Karpas-422 (cell line): Measurements from ENCODE around the gene ATP5MG. TPM values are rescaled to one million over a fixed set of nuclear protein-coding genes. Genes with fewer than 3 reads are reported as not detected.

Experiments used
- DNase-seq: peaks from one replicate; pipeline ENCODE4 v3.0.0-alpha.2; 2015
- H2AFZ ChIP-seq: fragments of 200-600 bp; sonication (generic); 2 replicates; pipeline ENCODE4 v1.6.1; 2014; ENCODE audit warnings: antibody characterized with exemption, low read length, mixed read lengths
- H3K27ac ChIP-seq: fragments of 200-600 bp; sonication (generic); 2 replicates; pipeline ENCODE4 v1.5.1; 2014; ENCODE audit warnings: mild to moderate bottlenecking, low read length, moderate library complexity
- H3K27me3 ChIP-seq: fragments of 200-600 bp; sonication (generic); 2 replicates; pipeline ENCODE4 v1.6.1; 2014; ENCODE audit warnings: low read length, mixed read lengths
- H3K36me3 ChIP-seq: fragments of 200-600 bp; sonication (generic); 2 replicates; pipeline ENCODE4 v1.6.1; 2014; ENCODE audit warnings: low read length, mixed read lengths; ENCODE audit not compliant: insufficient read depth
- H3K4me1 ChIP-seq: fragments of 200-600 bp; sonication (generic); 2 replicates; pipeline ENCODE4 v1.6.1; 2014; ENCODE audit warnings: mild to moderate bottlenecking, low read length, mixed read lengths
- H3K4me2 ChIP-seq: fragments of 200-600 bp; sonication (generic); 2 replicates; pipeline ENCODE4 v1.6.1; 2014; ENCODE audit warnings: low read length, low read depth, mild to moderate bottlenecking; ENCODE audit not compliant: poor library complexity, severe bottlenecking
- H3K4me3 ChIP-seq: fragments of 200-600 bp; sonication (generic); 2 replicates; pipeline ENCODE4 v1.5.1; 2014; ENCODE audit warnings: mild to moderate bottlenecking, antibody characterized with exemption, low read length, mixed read lengths
- H3K79me2 ChIP-seq: fragments of 200-600 bp; sonication (generic); 2 replicates; pipeline ENCODE4 v1.6.1; 2014; ENCODE audit warnings: mild to moderate bottlenecking, low read length, mixed read lengths
- H3K9ac ChIP-seq: fragments of 200-600 bp; sonication (generic); 2 replicates; pipeline ENCODE4 v1.6.0; 2014; ENCODE audit warnings: low read length
- H3K9me2 ChIP-seq: fragments of 200-600 bp; sonication (generic), shearing (Covaris generic); replicated peaks from 2 replicates; pipeline ENCODE4 v1.6.0; 2014; ENCODE audit warnings: mild to moderate bottlenecking, low read length, moderate library complexity; ENCODE audit not compliant: insufficient read depth
- H3K9me3 ChIP-seq: fragments of 300-700, 200-600 bp; sonication (generic); 2 replicates; pipeline ENCODE4 v1.6.1; 2014; ENCODE audit warnings: low read length, mixed read lengths
- H4K20me1 ChIP-seq: fragments of 200-600 bp; sonication (generic); 2 replicates; pipeline ENCODE4 v1.6.1; 2014; ENCODE audit warnings: mild to moderate bottlenecking, antibody characterized with exemption, low read length, low read depth; ENCODE audit not compliant: insufficient read depth
- total RNA-seq: library from RNA; depleted of rRNA; stranded (reverse); fragments of >200 nt; shearing (Covaris generic); gene quantifications from 2 replicates; pipeline ENCODE4 v1.2.3, GENCODE V29; 2014; ENCODE audit warnings: low replicate concordance; rRNA removed

Gene ATP5MG, protein sequence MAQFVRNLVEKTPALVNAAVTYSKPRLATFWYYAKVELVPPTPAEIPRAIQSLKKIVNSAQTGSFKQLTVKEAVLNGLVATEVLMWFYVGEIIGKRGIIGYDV
- 80.7 and 82.4 TPM in 2 replicates for total RNA-seq

- Histone ChIP-seq H3K9ac (peak within 1 kb of the TSS; percentile 91), H3K79me2 (peaks cover 52% of the 10 kb centered on the region), H3K4me2 (peak within 1 kb of the TSS; percentile 78), H2AFZ (peak within 1 kb of the TSS; percentile 66; the same call in 1 of the 2 replicates), H3K27ac (peak within 1 kb of the TSS; percentile 86), H3K27me3 (no peaks in the 10 kb centered on the region), H3K9me2 (no peaks in the 10 kb centered on the region), H4K20me1 (peaks cover 10% of the 10 kb centered on the region; the same call in 1 of the 2 replicates), H3K36me3 (peaks cover 7% of the 10 kb centered on the region; the same call in 1 of the 2 replicates), H3K4me1 (peaks cover 29% of the 10 kb centered on the region), H3K4me3 (peak within 1 kb of the TSS; percentile 96), H3K9me3 (no peaks in the 10 kb centered on the region)
- peak; percentile 93 for DNase-seq
These were observed at the start of gene ATP5MG for GRCh38 chr11:118401151-118401879. Gene ATP5MG (plus strand): TSS chr11:118401606. CDS start chr11:118401666, 60 bp downstream.

DNA sequence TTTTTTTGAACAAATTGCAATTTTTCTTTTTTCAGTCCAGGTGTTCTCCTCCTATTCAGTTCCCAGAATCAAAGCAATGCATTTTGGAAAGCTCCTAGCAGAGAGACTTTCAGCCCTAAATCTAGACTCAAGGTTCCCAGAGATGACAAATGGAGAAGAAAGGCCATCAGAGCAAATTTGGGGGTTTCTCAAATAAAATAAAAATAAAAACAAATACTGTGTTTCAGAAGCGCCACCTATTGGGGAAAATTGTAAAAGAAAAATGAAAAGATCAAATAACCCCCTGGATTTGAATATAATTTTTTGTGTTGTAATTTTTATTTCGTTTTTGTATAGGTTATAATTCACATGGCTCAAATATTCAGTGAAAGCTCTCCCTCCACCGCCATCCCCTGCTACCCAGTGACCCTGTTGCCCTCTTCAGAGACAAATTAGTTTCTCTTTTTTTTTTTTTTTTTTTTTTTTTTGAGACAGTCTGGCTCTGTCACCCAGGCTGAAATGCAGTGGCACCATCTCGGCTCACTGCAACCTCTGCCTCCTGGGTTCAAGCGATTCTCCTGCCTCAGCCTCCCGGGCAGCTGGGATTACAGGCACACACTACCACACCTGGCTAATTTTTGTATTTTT is 48.2 kb upstream of the ATP5MG start:
- H3K9me3 ChIP-seq: no peaks in the 10 kb centered on the region
- no peak overlapping the region for H3K9ac ChIP-seq
- no peak overlapping the region for H3K4me3 ChIP-seq
- peak; percentile 73 for DNase-seq
- H3K9me2 ChIP-seq: no peaks in the 10 kb centered on the region
- no peaks in the 10 kb centered on the region for H3K27me3 ChIP-seq
- H3K36me3 ChIP-seq: peaks cover 40% of the 10 kb centered on the region
- no peak overlapping the region for H3K4me2 ChIP-seq
- H3K27ac ChIP-seq: peak overlapping the region; percentile 55
- no peaks in the 10 kb centered on the region for H4K20me1 ChIP-seq
- H3K79me2 ChIP-seq: no peaks in the 10 kb centered on the region; the same call in 1 of the 2 replicates
- no peak overlapping the region for H2AFZ ChIP-seq
- H3K4me1 ChIP-seq: peaks cover 7% of the 10 kb centered on the region; the same call in 1 of the 2 replicates

GRCh38 chr11:118358071-118358470 is 43.3 kb upstream of the ATP5MG start:
- Histone ChIP-seq H3K9me2 (no peaks in the 10 kb centered on the region), H3K79me2 (peaks cover 36% of the 10 kb centered on the region), H3K36me3 (peaks cover 11% of the 10 kb centered on the region; the same call in 1 of the 2 replicates), H4K20me1 (no peaks in the 10 kb centered on the region), H3K27me3 (no peaks in the 10 kb centered on the region), H3K4me3 (no peak overlapping the region), H3K27ac (0 out of 2 replicates have a peak overlapping the region, but pooled peaks have one; percentile 22), H3K4me2 (no peak overlapping the region), H3K9me3 (no peaks in the 10 kb centered on the region), H3K9ac (no peak overlapping the region), H2AFZ (no peak overlapping the region), H3K4me1 (peaks cover 15% of the 10 kb centered on the region)
- DNase-seq: no peak

DNA sequence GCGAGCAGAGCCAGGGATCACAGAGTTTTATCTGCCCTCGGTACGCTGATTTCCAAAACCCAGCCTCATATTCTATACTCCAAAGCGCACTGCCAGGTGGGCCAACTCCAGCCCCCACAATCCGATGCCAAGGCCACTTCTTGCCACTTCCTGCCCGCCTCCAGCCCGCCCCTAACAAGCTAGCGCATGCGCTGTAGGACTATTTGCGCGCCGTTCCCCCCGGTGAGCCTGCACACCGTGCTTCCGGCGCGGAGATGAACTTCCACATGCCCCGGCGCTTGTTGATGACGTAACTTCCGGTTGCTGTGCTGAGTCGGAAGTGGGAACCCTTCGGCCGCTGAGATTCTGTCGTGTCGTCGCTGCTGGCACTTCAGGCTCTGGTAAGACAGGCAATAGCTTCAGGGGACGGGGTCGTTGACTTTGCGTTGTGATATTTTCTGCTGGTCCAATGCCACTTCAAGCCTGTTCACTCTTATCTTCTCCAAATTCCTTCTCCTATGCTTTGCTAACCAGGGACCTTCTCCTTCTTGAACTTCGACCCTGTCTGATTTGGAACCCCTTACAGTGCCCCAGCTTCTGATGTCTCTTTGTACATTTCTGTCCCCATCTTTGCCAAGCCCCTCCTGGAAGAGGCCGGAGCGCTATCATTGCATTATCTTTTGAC is 42.0 kb upstream of the ATP5MG start, which contains the start of gene UBE4A:
UBE4A (plus strand) TSS at position 306 of the 664 bp plus-strand sequence. CDS start 5,481 bp downstream, outside the sequence.
- Histone ChIP-seq H3K9me2 (no peaks in the 10 kb centered on the region), H3K4me2 (peak within 1 kb of the TSS; percentile 86), H3K27ac (peak within 1 kb of the TSS; percentile 53), H3K4me1 (peaks cover 23% of the 10 kb centered on the region), H3K4me3 (peak within 1 kb of the TSS; percentile 94), H3K36me3 (peaks cover 8% of the 10 kb centered on the region; the same call in 1 of the 2 replicates), H3K9me3 (no peaks in the 10 kb centered on the region), H4K20me1 (no peaks in the 10 kb centered on the region), H3K27me3 (no peaks in the 10 kb centered on the region), H3K9ac (peak within 1 kb of the TSS; percentile 91), H2AFZ (no peak within 1 kb of the TSS), H3K79me2 (peaks cover 50% of the 10 kb centered on the region)
- peak; percentile 96 for DNase-seq

DNA sequence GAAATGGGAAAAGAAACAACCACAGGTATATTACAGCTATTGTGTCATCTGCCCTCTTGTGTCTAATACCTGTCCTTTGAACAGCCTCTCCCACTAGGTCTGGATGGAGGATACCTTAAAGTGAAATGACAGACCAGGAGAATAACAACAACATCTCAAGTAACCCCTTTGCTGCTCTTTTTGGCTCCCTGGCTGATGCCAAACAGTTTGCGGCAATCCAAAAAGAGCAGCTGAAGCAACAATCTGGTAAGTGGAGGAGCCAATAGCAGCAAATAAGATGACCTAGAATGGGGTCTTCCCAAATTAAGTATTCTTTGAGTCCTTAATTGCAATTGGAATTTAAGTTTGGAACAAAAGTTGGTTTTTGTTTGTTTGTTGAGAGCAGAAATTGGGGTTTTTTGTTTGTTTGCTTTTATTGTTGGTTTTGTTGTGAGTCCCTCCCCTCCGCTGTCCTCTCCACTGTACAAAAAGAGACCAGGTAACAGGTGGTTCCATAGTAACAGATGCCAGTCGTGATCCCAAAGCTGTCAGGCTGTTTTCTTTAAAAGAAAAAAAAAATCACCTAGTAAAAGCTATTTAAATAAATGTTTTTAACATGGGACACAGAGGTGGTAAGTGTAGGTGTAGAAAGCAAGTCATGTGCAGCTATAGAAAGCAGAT is 36.3 kb upstream of the ATP5MG start:
- no peak overlapping the region for H3K9ac ChIP-seq
- H3K27ac ChIP-seq: peak overlapping the region; percentile 54
- H3K9me3 ChIP-seq: no peaks in the 10 kb centered on the region
- peaks cover 51% of the 10 kb centered on the region for H3K79me2 ChIP-seq
- H3K27me3 ChIP-seq: no peaks in the 10 kb centered on the region
- peaks cover 15% of the 10 kb centered on the region for H3K36me3 ChIP-seq
- no peaks in the 10 kb centered on the region for H4K20me1 ChIP-seq
- no peak overlapping the region for H3K4me3 ChIP-seq
- no peaks in the 10 kb centered on the region for H3K9me2 ChIP-seq
- no peak overlapping the region for H2AFZ ChIP-seq
- peaks cover 32% of the 10 kb centered on the region for H3K4me1 ChIP-seq
- H3K4me2 ChIP-seq: no peak overlapping the region
- DNase-seq: no peak

- Histone ChIP-seq H3K9me3 (no peaks in the 10 kb centered on the region), H3K9ac (no peak overlapping the region), H3K4me2 (no peak overlapping the region), H2AFZ (no peak overlapping the region), H3K27ac (no peak overlapping the region), H3K36me3 (peaks cover 15% of the 10 kb centered on the region), H3K4me1 (peaks cover 23% of the 10 kb centered on the region), H3K27me3 (no peaks in the 10 kb centered on the region), H3K4me3 (no peak overlapping the region), H3K79me2 (peaks cover 39% of the 10 kb centered on the region), H4K20me1 (no peaks in the 10 kb centered on the region), H3K9me2 (no peaks in the 10 kb centered on the region)
- DNase-seq: no peak
These were observed 35.1 kb upstream of the ATP5MG start for GRCh38 chr11:118366287-118366686.

- H3K4me3 ChIP-seq: no peak overlapping the region
- no peak overlapping the region for H3K27ac ChIP-seq
- peaks cover 4% of the 10 kb centered on the region; the same call in 1 of the 2 replicates for H3K79me2 ChIP-seq
- H3K9me2 ChIP-seq: no peaks in the 10 kb centered on the region
- no peak overlapping the region for H2AFZ ChIP-seq
- H3K27me3 ChIP-seq: no peaks in the 10 kb centered on the region
- no peaks in the 10 kb centered on the region for H3K9me3 ChIP-seq
- no peak overlapping the region for H3K9ac ChIP-seq
- DNase-seq: no peak
- H4K20me1 ChIP-seq: no peaks in the 10 kb centered on the region
- no peak overlapping the region for H3K4me2 ChIP-seq
- H3K36me3 ChIP-seq: peaks cover 6% of the 10 kb centered on the region
- H3K4me1 ChIP-seq: no peaks in the 10 kb centered on the region
These were observed 30.6 kb upstream of the ATP5MG start for GRCh38 chr11:118370774-118371173.
